Tibial nerve (tissue), 3 donors: ENCODE measurements around the gene CDO1.

ENCODE experiments used
- POLR2A ChIP-seq, 2 donors: fragments of 450-650 bp; IDR thresholded peaks; one replicate each; pipeline ENCODE4 v1.6.1; 2017; ENCODE audit warnings: antibody characterized with exemption in 2 of 2, mild to moderate bottlenecking in 2 of 2, moderate library complexity in 2 of 2
- TF ChIP-seq, protein P1 (sequence below), 5 experiments: fragments of 200-600 bp in 3 of 5; fragments of 450-650 bp in 2 of 5; sonication (generic) in 3 of 5; IDR thresholded peaks; one replicate each; pipeline ENCODE4 v1.5.1; 2016 to 2019; ENCODE audit warnings: antibody characterized with exemption in 5 of 5, mild to moderate bottlenecking in 3 of 5, moderate library complexity in 2 of 5

GRCh38 chr5:115844321-115844817 lies 27.9 kb upstream of the CDO1 start:
- no peak for TF ChIP-seq POLR2A (IDR thresholded peaks at IDR 0.05)
- TF ChIP-seq, protein P1, sequence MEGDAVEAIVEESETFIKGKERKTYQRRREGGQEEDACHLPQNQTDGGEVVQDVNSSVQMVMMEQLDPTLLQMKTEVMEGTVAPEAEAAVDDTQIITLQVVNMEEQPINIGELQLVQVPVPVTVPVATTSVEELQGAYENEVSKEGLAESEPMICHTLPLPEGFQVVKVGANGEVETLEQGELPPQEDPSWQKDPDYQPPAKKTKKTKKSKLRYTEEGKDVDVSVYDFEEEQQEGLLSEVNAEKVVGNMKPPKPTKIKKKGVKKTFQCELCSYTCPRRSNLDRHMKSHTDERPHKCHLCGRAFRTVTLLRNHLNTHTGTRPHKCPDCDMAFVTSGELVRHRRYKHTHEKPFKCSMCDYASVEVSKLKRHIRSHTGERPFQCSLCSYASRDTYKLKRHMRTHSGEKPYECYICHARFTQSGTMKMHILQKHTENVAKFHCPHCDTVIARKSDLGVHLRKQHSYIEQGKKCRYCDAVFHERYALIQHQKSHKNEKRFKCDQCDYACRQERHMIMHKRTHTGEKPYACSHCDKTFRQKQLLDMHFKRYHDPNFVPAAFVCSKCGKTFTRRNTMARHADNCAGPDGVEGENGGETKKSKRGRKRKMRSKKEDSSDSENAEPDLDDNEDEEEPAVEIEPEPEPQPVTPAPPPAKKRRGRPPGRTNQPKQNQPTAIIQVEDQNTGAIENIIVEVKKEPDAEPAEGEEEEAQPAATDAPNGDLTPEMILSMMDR (IDR thresholded peaks at IDR 0.05) = no peak
